SK-N-MC (cell line): ENCODE results near the gene C1QBP.

Experiments
- EZH2 ChIP-seq: fragments of 200-600 bp; sonication (generic); IDR thresholded peaks from one replicate; pipeline ENCODE4 v1.6.1; 2017; ENCODE audit warnings: antibody characterized with exemption
- FOXP2 ChIP-seq: optimal IDR thresholded peaks from 2 replicates; pipeline ENCODE3; 2011; ENCODE audit warnings: mild to moderate bottlenecking, moderate library complexity; ENCODE audit not compliant: insufficient read depth; ENCODE audit errors: extremely low read length, control extremely low read depth

DNA sequence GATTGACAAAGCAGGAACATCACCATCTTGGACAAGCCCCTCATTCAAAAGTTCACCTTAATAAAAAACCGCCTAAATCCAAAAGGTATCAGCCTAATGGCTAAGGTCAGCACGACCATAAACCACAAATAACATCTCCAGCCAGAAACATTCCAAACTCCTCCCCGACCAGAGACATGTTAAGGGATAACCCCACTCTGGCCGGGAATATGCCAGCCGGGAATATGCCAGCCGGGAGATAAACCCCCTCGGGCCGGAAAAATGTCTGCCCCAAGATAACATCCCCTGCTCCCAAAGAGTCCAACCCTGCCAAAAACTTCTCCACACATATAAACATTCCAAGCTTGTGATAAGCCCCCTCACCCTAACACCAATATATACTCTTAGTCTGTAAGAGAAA, 28.5 kb upstream of the C1QBP start:
- TF ChIP-seq EZH2 = no peak
- TF ChIP-seq FOXP2 = no peak
